Measurements from ENCODE around the gene ZNF423. TPM values are rescaled to one million over a fixed set of nuclear protein-coding genes. Genes with fewer than 3 reads are reported as not detected.

ZNF423 gene
- total and polyA plus RNA-seq, 2 of the 13 experiments (the other 11 are each of a cell fraction or from before 2014, with no cell fraction given) = 0.07 to 0.31 TPM

DNA sequence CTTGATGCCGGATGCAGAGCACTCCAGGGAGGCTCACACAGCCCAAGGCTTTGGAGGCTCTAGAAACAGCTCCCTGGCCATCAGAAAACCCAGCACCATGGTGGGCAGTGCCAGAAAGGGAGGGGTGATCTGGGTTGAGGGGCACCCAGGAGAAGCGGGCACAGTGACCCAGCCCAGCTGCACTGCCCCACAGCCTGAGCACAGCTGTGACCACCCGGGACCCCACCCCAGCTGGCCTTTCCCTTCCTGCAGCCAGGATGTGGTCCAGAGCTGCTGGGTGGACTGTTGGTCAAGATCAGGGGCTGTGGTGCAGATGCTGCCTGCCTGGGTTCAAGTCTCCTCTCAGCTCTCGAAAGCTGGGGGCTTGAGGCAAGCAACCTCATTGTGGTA lies 223.1 kb downstream of the ZNF423 start:
- no peak overlapping the region for H3K4me3 ChIP-seq (replicated peaks in 1 of 3; ENCODE audit: insufficient read depth in 1 of 3, low read depth in 2 of 3, low read length in 3 of 3)
- no peaks in the 10 kb centered on the region for H4K20me1 ChIP-seq (ENCODE audit: insufficient read depth, low read length)
- FAIRE-seq = no peak
- H3K9ac ChIP-seq (ENCODE audit: insufficient read depth, low read depth, low read length) = no peak overlapping the region
- 0% methylated on average over 3 of the region's 4 CpGs for WGBS (ENCODE audit: low lambda C conversion rate)
- TF ChIP-seq, protein P1, sequence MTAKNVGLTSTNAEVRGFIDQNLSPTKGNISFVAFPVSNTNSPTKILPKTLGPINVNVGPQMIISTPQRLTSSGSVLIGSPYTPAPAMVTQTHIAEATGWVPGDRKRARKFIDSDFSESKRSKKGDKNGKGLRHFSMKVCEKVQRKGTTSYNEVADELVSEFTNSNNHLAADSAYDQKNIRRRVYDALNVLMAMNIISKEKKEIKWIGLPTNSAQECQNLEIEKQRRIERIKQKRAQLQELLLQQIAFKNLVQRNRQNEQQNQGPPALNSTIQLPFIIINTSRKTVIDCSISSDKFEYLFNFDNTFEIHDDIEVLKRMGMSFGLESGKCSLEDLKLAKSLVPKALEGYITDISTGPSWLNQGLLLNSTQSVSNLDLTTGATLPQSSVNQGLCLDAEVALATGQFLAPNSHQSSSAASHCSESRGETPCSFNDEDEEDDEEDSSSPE (CRISPR knock-in tag; IDR thresholded peaks at IDR 0.05) = no peak
- TF ChIP-seq CHD4 (IDR thresholded peaks at IDR 0.05; ENCODE audit: borderline replicate concordance, low read length) = no peak
- TF ChIP-seq ZNF263 (CRISPR knock-in tag; IDR thresholded peaks at IDR 0.05) = no peak
- no peak for TF ChIP-seq HES4 (CRISPR knock-in tag; IDR thresholded peaks at IDR 0.05; ENCODE audit: borderline replicate concordance)
- no peak for TF ChIP-seq ZBTB20 (CRISPR knock-in tag; IDR thresholded peaks at IDR 0.05; ENCODE audit: borderline replicate concordance, low read depth)
- TF ChIP-seq, protein P2, sequence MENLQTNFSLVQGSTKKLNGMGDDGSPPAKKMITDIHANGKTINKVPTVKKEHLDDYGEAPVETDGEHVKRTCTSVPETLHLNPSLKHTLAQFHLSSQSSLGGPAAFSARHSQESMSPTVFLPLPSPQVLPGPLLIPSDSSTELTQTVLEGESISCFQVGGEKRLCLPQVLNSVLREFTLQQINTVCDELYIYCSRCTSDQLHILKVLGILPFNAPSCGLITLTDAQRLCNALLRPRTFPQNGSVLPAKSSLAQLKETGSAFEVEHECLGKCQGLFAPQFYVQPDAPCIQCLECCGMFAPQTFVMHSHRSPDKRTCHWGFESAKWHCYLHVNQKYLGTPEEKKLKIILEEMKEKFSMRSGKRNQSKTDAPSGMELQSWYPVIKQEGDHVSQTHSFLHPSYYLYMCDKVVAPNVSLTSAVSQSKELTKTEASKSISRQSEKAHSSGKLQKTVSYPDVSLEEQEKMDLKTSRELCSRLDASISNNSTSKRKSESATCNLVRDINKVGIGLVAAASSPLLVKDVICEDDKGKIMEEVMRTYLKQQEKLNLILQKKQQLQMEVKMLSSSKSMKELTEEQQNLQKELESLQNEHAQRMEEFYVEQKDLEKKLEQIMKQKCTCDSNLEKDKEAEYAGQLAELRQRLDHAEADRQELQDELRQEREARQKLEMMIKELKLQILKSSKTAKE (CRISPR knock-in tag; IDR thresholded peaks at IDR 0.05; ENCODE audit: borderline replicate concordance) = no peak
- TF ChIP-seq FOXJ3 (CRISPR knock-in tag; IDR thresholded peaks at IDR 0.05; ENCODE audit: borderline replicate concordance) = no peak
- no peak for TF ChIP-seq SMAD3 (CRISPR knock-in tag; IDR thresholded peaks at IDR 0.05)
- TF ChIP-seq KDM4B (CRISPR knock-in tag; IDR thresholded peaks at IDR 0.05) = no peak
- TF ChIP-seq PITX1 (CRISPR knock-in tag; IDR thresholded peaks at IDR 0.05) = no peak
- TF ChIP-seq, protein P3, sequence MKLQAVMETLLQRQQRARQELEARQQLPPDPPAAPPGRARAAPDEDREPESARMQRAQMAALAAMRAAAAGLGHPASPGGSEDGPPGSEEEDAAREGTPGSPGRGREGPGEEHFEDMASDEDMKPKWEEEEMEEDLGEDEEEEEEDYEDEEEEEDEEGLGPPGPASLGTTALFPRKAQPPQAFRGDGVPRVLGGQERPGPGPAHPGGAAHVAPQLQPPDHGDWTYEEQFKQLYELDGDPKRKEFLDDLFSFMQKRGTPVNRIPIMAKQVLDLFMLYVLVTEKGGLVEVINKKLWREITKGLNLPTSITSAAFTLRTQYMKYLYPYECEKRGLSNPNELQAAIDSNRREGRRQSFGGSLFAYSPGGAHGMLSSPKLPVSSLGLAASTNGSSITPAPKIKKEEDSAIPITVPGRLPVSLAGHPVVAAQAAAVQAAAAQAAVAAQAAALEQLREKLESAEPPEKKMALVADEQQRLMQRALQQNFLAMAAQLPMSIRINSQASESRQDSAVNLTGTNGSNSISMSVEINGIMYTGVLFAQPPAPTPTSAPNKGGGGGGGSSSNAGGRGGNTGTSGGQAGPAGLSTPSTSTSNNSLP (IDR thresholded peaks at IDR 0.05; ENCODE audit: low read depth, low read length) = no peak
- TF ChIP-seq, protein P4, sequence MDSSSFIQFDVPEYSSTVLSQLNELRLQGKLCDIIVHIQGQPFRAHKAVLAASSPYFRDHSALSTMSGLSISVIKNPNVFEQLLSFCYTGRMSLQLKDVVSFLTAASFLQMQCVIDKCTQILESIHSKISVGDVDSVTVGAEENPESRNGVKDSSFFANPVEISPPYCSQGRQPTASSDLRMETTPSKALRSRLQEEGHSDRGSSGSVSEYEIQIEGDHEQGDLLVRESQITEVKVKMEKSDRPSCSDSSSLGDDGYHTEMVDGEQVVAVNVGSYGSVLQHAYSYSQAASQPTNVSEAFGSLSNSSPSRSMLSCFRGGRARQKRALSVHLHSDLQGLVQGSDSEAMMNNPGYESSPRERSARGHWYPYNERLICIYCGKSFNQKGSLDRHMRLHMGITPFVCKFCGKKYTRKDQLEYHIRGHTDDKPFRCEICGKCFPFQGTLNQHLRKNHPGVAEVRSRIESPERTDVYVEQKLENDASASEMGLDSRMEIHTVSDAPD (CRISPR knock-in tag; IDR thresholded peaks at IDR 0.05) = no peak
- TF ChIP-seq, protein P5, sequence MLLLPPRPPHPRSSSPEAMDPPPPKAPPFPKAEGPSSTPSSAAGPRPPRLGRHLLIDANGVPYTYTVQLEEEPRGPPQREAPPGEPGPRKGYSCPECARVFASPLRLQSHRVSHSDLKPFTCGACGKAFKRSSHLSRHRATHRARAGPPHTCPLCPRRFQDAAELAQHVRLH (CRISPR knock-in tag; IDR thresholded peaks at IDR 0.05; ENCODE audit: borderline replicate concordance, low read depth) = no peak
- TF ChIP-seq, protein P6, sequence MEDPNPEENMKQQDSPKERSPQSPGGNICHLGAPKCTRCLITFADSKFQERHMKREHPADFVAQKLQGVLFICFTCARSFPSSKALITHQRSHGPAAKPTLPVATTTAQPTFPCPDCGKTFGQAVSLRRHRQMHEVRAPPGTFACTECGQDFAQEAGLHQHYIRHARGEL (CRISPR knock-in tag; IDR thresholded peaks at IDR 0.05) = no peak
- TF ChIP-seq MYC (CRISPR knock-in tag; IDR thresholded peaks at IDR 0.05; ENCODE audit: borderline replicate concordance) = no peak
- TF ChIP-seq KLF13 (CRISPR knock-in tag; IDR thresholded peaks at IDR 0.05) = no peak
- in situ Hi-C loops (cut with HindIII; ENCODE audit: extremely low pct_ligation_motif_present, low pct_unique_long_range_greater_than_20kb) (no loop called here), intact Hi-C loops (cut with micrococcal nuclease; ENCODE audit: unreplicated experiment) (no loop called here)
- H3K27me3 ChIP-seq (ENCODE audit: control insufficient read depth in 1 of 2, insufficient read depth in 2 of 2, low read length in 2 of 2) = peaks cover 0 to 6% of the 10 kb centered on the region in 2 experiments; a peak in 2 of 5 replicates
- BruUV-seq (replicated peaks) = no TSS peak
- ATAC-seq = no peak
- POLR2A ChIA-PET = no interaction called here
- CTCF ChIA-PET (ENCODE audit: low intra/inter-chr PET ratio, low total read pairs) = no interaction called here
- no peak for DNase-seq (ENCODE audit: low spot score)
- H3K79me2 ChIP-seq (ENCODE audit: insufficient read depth, low read length) = no peaks in the 10 kb centered on the region
- H3K9me3 ChIP-seq (ENCODE audit: low read length) = peaks cover 6% of the 10 kb centered on the region; the same call in 1 of the 2 replicates
- no peaks in the 10 kb centered on the region for H3K36me3 ChIP-seq (replicated peaks in 1 of 2; ENCODE audit: control insufficient read depth in 1 of 2, insufficient read depth in 2 of 2, low read length in 2 of 2)
- no peak overlapping the region for H2AFZ ChIP-seq (ENCODE audit: low read length)
- no peak overlapping the region for H3K27ac ChIP-seq (ENCODE audit: extremely low read length, insufficient read depth, low read length)
- H3K4me1 ChIP-seq (ENCODE audit: insufficient read depth, low read length) = no peaks in the 10 kb centered on the region
- H3K4me2 ChIP-seq (ENCODE audit: low read depth, low read length) = no peak overlapping the region

All from HepG2 (cell line).